ENCODE measurements around the gene TMPRSS11D. TPM values are rescaled to one million over a fixed set of nuclear protein-coding genes. Genes with fewer than 3 reads are reported as not detected.

TMPRSS11D gene
- total RNA-seq = not detected

- DNase-seq (ENCODE audit: low spot score in 2 of 2) (no peak), ATAC-seq (no peak)
- Mint-ChIP-seq H3K9me3 (peaks cover 0 to 4% of the 10 kb centered on the region in 2 donors), H3K36me3 (no peaks in the 10 kb centered on the region), H3K27ac (no peak within 1 kb of the TSS)
Observed at GRCh38 chr4:67883902-67884301, at the start of gene TMPRSS11D. TSS of gene TMPRSS11D (minus strand) at chr4:67884002. CDS start at chr4:67883933, 69 bp downstream.

- Mint-ChIP-seq H3K36me3 (no peaks in the 10 kb centered on the region), H3K9me3 (no peaks in the 10 kb centered on the region), H3K27ac (no peak overlapping the region)
- ATAC-seq (no peak), DNase-seq (ENCODE audit: low spot score in 2 of 2) (no peak)
Observed at GRCh38 chr4:67933038-67933437, 49.2 kb upstream of the TMPRSS11D start.

GRCh38 chr4:67931256-67931655 is 47.5 kb upstream of the TMPRSS11D start:
- H3K36me3 Mint-ChIP-seq = no peaks in the 10 kb centered on the region
- H3K9me3 Mint-ChIP-seq = no peaks in the 10 kb centered on the region

GRCh38 chr4:67929426-67929825 is 45.6 kb upstream of the TMPRSS11D start:
- ATAC-seq (no peak), DNase-seq (ENCODE audit: low spot score in 2 of 2) (no peak)
- Mint-ChIP-seq H3K36me3 (no peaks in the 10 kb centered on the region), H3K27ac (no peak overlapping the region), H3K9me3 (no peaks in the 10 kb centered on the region)

More at GRCh38 chr4:67931256-67931655, 47.5 kb upstream of the TMPRSS11D start:
- ATAC-seq (no peak), DNase-seq (ENCODE audit: low spot score in 2 of 2) (no peak)
- H3K27ac Mint-ChIP-seq = no peak overlapping the region

- Mint-ChIP-seq H3K36me3 (no peaks in the 10 kb centered on the region), H3K9me3 (peaks cover 0 to 3% of the 10 kb centered on the region in 2 donors), H3K27ac (no peak overlapping the region)
- ATAC-seq (no peak), DNase-seq (ENCODE audit: low spot score in 2 of 2) (no peak)
Observed at GRCh38 chr4:67928546-67928945, 44.7 kb upstream of the TMPRSS11D start.

GRCh38 chr4:67927251-67927650 is 43.4 kb upstream of the TMPRSS11D start:
- DNase-seq (ENCODE audit: low spot score in 2 of 2) (no peak), ATAC-seq (no peak)
- H3K9me3 Mint-ChIP-seq = peaks cover 0 to 3% of the 10 kb centered on the region in 2 donors
- H3K27ac Mint-ChIP-seq = no peak overlapping the region
- H3K36me3 Mint-ChIP-seq = no peaks in the 10 kb centered on the region

GRCh38 chr4:67926485-67926884 is 42.7 kb upstream of the TMPRSS11D start:
- no peak for ATAC-seq

GRCh38 chr4:67922697-67923096 is 38.9 kb upstream of the TMPRSS11D start:
- Mint-ChIP-seq H3K36me3 (no peaks in the 10 kb centered on the region), H3K27ac (no peak overlapping the region), H3K9me3 (peaks cover 0 to 3% of the 10 kb centered on the region in 2 donors)
- ATAC-seq = no peak
- DNase-seq (ENCODE audit: low spot score in 2 of 2) = no peak

More at GRCh38 chr4:67926485-67926884, 42.7 kb upstream of the TMPRSS11D start:
- H3K27ac Mint-ChIP-seq = no peak overlapping the region
- no peak for DNase-seq (ENCODE audit: low spot score in 2 of 2)
- peaks cover 0 to 3% of the 10 kb centered on the region in 2 donors for H3K9me3 Mint-ChIP-seq
- H3K36me3 Mint-ChIP-seq = no peaks in the 10 kb centered on the region

GRCh38 chr4:67918428-67918827 is 34.6 kb upstream of the TMPRSS11D start:
- DNase-seq (ENCODE audit: low spot score in 2 of 2) = no peak
- Mint-ChIP-seq H3K36me3 (no peaks in the 10 kb centered on the region), H3K27ac (no peak overlapping the region), H3K9me3 (no peaks in the 10 kb centered on the region)
- no peak for ATAC-seq

GRCh38 chr4:67915400-67915966 is 31.7 kb upstream of the TMPRSS11D start:
- Mint-ChIP-seq H3K9me3 (no peaks in the 10 kb centered on the region), H3K36me3 (no peaks in the 10 kb centered on the region), H3K27ac (no peak overlapping the region)
- no peak for ATAC-seq
- DNase-seq (ENCODE audit: low spot score in 2 of 2) = no peak

GRCh38 chr4:67912080-67912479 is 28.3 kb upstream of the TMPRSS11D start:
- no peak for DNase-seq (ENCODE audit: low spot score in 2 of 2)
- Mint-ChIP-seq H3K27ac (no peak overlapping the region), H3K36me3 (no peaks in the 10 kb centered on the region), H3K9me3 (no peaks in the 10 kb centered on the region)
- no peak for ATAC-seq

GRCh38 chr4:67911638-67912037 is 27.8 kb upstream of the TMPRSS11D start:
- Mint-ChIP-seq H3K27ac (no peak overlapping the region), H3K9me3 (no peaks in the 10 kb centered on the region), H3K36me3 (no peaks in the 10 kb centered on the region)
- DNase-seq (ENCODE audit: low spot score in 2 of 2) (no peak), ATAC-seq (no peak)

GRCh38 chr4:67911141-67911540 is 27.3 kb upstream of the TMPRSS11D start:
- no peak for ATAC-seq
- peaks cover 0 to 2% of the 10 kb centered on the region in 2 donors for H3K36me3 Mint-ChIP-seq
- no peak for DNase-seq (ENCODE audit: low spot score in 2 of 2)
- no peak overlapping the region for H3K27ac Mint-ChIP-seq
- peaks cover 0 to 1% of the 10 kb centered on the region in 2 donors for H3K9me3 Mint-ChIP-seq

GRCh38 chr4:67910585-67910905 is 26.7 kb upstream of the TMPRSS11D start:
- H3K9me3 Mint-ChIP-seq = peaks cover 0 to 7% of the 10 kb centered on the region in 2 donors
- DNase-seq (ENCODE audit: low spot score in 2 of 2) (no peak), ATAC-seq (no peak)
- H3K36me3 Mint-ChIP-seq = peaks cover 0 to 6% of the 10 kb centered on the region in 2 donors
- no peak overlapping the region for H3K27ac Mint-ChIP-seq

- H3K36me3 Mint-ChIP-seq = peaks cover 0 to 6% of the 10 kb centered on the region in 2 donors
- peaks cover 0 to 8% of the 10 kb centered on the region in 2 donors for H3K9me3 Mint-ChIP-seq
- DNase-seq (ENCODE audit: low spot score in 2 of 2) (no peak), ATAC-seq (no peak)
- H3K27ac Mint-ChIP-seq = no peak overlapping the region
Observed at GRCh38 chr4:67909905-67910584, 26.2 kb upstream of the TMPRSS11D start.

- ATAC-seq (no peak), DNase-seq (ENCODE audit: low spot score in 2 of 2) (no peak)
- Mint-ChIP-seq H3K27ac (no peak overlapping the region), H3K36me3 (peaks cover 0 to 6% of the 10 kb centered on the region in 2 donors), H3K9me3 (peaks cover 0 to 8% of the 10 kb centered on the region in 2 donors)
Observed at GRCh38 chr4:67907650-67908049, 23.8 kb upstream of the TMPRSS11D start.

GRCh38 chr4:67899096-67899495 is 15.3 kb upstream of the TMPRSS11D start:
- Mint-ChIP-seq H3K36me3 (no peaks in the 10 kb centered on the region), H3K9me3 (no peaks in the 10 kb centered on the region), H3K27ac (no peak overlapping the region)
- no peak for DNase-seq (ENCODE audit: low spot score in 2 of 2)
- no peak for ATAC-seq

- H3K27ac Mint-ChIP-seq = no peak overlapping the region
- no peaks in the 10 kb centered on the region for H3K9me3 Mint-ChIP-seq
- no peaks in the 10 kb centered on the region for H3K36me3 Mint-ChIP-seq
- no peak for ATAC-seq
- no peak for DNase-seq (ENCODE audit: low spot score in 2 of 2)
Observed at GRCh38 chr4:67897686-67898085, 13.9 kb upstream of the TMPRSS11D start.

All from activated naive CD4-positive, alpha-beta T cell treated with anti-CD3 and anti-CD28 coated beads, Interleukin-2, amount 50 U/mL, for 72 hours (primary cell).